GM19240 (cell line): ENCODE data around the gene IFI44L.

Source experiments
- DNase-seq: peaks from one replicate; pipeline ENCODE4 v3.0.0; 2011; ENCODE audit warnings: low spot score; ENCODE audit not compliant: insufficient read length

Gene IFI44L

DNA sequence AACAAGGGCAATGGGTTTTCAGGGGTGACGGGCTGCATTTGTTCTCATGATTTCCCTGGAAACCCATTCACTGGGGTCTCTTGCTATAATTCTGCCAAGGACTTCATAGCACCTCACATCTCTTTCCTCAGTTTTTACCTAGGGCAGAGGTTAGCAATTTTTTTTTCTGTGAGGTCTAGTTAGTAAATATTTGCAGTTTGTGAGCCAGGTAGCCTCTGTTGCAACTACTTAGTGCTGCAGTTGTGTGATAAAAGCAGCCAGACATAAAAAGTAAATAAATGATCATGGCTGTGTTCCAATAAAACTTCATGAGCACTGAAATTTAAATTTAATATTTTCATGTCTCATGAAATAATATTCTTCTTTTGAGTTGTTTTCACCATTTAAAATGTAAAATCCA lies 67.1 kb downstream of the IFI44L start:
- no peak for DNase-seq

DNA sequence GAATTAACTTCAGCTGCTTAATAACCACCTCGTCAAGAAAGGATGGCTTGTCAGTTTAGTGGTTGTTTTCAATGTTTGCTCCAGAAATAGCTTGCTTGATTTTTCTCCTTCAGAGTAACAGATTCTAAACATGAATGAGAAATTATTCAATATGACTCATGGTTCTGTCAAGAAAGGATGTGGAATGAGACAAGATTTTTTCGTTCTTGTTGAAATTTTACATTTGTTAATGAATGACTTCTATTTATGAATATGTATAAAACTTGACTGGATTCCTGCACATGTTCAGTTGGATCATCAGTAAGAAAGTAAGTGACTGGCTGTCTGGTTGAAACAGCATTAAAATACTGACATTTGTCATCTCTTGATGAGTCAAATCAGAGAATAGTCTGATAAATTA lies 67.7 kb downstream of the IFI44L start:
- no peak for DNase-seq

DNA sequence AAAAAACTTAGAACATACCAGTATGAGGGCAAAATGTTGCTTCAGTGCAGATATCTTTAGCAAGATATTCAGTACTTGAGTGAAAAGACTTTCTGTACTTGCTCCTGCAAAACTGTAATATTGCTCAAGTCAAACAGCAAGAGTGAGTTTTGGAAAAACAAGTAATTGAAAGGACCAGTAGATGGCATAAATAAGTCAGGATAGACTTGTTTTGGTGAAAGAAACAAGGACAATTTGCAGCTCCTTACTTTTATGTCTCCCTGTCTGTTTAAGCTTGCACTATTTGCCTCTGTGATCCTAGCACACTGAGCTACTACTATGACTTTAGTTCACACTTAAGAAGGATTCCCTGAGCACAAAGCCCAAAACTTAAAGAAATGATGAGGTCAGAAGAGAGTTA lies 68.4 kb downstream of the IFI44L start:
- no peak for DNase-seq

DNA sequence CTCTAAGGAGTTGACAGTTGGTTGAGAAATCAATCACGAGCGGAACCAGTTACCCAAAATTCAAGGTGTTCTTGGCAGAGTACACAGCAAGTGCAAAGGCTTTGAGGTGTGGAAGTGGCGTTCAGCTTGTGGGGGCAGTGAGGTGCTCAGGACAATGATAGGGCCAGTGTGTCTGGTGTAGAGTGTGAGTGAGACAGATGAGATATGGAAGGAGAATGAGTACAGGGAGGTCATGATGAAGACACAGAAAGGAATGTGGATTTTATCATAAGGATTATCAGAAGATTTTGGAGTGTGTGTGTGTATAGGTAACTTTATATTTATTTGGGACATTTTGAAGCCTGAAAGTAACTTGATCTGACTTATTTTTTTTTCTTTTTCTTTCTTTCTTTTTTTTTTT lies 70.3 kb downstream of the IFI44L start:
- no peak for DNase-seq

DNA sequence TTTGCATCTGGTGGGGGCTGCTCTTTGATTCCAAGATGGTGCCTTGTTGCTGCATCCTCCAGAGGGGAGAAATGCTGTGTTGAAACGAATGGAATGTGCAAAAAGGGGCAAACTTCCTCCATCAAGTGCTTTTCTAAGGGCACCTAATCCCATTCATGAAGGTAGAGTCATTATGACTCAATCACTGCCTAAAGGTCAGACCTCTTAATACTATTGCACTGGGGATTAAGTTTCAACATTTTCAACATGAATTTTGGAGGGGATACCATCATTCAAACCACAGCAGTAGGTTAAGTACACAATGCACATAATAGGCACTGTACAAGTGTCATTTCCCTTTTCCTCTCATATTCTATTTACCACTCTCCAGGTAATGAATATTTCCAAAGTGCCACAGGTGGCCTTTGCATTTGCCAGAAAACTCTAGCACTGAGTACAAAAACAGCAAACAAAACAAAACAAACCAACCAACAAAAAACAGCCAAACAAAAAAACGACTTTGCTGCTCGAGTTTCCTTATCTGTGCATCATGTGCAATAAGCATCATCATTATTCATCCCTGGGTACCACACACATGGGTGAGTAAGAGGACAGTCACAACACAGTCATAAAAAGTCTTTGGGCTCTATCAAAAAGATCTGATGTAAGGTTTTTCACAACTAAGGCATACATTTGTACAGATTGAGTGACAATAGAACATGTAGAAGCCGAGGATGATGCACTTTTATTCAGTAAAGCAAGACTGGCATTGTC lies 71.9 kb downstream of the IFI44L start:
- no peak for DNase-seq
